ENCODE measurements around the gene RNASE2.

DNA sequence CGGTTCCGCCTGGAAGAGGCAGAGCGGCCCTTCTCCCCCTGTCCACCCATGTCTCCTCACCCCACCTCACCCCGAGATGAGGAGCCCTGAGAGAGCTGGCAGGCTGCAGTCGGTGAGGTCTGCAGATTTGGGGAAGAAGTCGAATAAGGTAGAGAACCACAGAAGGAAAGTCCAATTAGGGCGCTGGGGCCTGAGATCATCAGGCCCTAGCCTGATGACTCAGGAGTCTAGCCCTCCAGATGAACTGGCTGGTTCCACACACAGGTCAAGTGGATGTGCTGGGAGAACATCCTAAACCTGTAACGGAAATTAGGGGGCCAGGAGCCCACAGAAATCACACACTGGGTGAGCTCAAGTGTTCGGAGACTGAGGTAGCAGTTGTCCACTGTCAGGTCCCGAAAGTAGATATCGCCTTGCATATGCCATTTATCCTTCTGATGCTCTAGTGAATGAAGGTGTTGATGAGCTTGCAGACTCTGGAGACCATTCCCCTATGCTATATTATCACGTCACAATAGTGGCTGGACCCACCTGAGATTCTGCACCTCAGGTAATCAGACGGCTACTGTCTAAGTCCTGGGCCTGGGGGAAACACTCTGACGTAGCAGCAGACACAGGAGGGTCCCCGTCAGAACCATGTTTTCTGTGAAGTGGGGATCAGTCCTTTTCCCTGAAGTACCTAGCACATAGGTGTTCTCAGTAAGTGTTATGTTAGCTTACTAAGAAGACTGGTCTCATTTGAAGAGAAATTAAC lies 33.6 kb downstream of the RNASE2 start:
- TF ChIP-seq, protein P1, sequence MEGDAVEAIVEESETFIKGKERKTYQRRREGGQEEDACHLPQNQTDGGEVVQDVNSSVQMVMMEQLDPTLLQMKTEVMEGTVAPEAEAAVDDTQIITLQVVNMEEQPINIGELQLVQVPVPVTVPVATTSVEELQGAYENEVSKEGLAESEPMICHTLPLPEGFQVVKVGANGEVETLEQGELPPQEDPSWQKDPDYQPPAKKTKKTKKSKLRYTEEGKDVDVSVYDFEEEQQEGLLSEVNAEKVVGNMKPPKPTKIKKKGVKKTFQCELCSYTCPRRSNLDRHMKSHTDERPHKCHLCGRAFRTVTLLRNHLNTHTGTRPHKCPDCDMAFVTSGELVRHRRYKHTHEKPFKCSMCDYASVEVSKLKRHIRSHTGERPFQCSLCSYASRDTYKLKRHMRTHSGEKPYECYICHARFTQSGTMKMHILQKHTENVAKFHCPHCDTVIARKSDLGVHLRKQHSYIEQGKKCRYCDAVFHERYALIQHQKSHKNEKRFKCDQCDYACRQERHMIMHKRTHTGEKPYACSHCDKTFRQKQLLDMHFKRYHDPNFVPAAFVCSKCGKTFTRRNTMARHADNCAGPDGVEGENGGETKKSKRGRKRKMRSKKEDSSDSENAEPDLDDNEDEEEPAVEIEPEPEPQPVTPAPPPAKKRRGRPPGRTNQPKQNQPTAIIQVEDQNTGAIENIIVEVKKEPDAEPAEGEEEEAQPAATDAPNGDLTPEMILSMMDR (IDR thresholded peaks at IDR 0.05): no peak
- no peak for TF ChIP-seq POLR2A (IDR thresholded peaks at IDR 0.05)

Measured in body of pancreas (tissue), 4 donors.